Measurements from ENCODE around the gene SAMD14. TPM values are rescaled to one million over a fixed set of nuclear protein-coding genes. Genes with fewer than 3 reads are reported as not detected.

SAMD14 gene
- total RNA-seq, 1 donor from 2014 or later, result 1.0 TPM

- peaks cover 68 to 82% (median 72%) of the 10 kb centered on the region in 3 donors for H3K4me1 ChIP-seq (ENCODE audit: control insufficient read depth in 3 of 3, insufficient read depth in 3 of 3, low read length in 3 of 3)
- peak overlapping the region; percentile 60 for H3K27ac ChIP-seq (ENCODE audit: low read depth, low read length)
- peak overlapping the region; percentile 48 to 75 (median 69) for H3K4me3 ChIP-seq (ENCODE audit: low read length in 3 of 3)
- no peaks in the 10 kb centered on the region for H3K27me3 ChIP-seq (ENCODE audit: control insufficient read depth in 3 of 3, insufficient read depth in 3 of 3, low read length in 3 of 3)
- H3K9ac ChIP-seq (ENCODE audit: low read depth in 1 of 3, low read length in 3 of 3), result peak overlapping the region; percentile 57 to 87 (median 59)
- H3K9me3 ChIP-seq (ENCODE audit: control insufficient read depth in 3 of 3, low read length in 3 of 3), result no peaks in the 10 kb centered on the region
- H3K36me3 ChIP-seq (ENCODE audit: control insufficient read depth in 3 of 3, insufficient read depth in 3 of 3, low read length in 3 of 3), result peaks cover 0 to 13% (median 11%) of the 10 kb centered on the region in 3 donors
Observed at GRCh38 chr17:50149091-50149416, 19.1 kb upstream of the SAMD14 start.

- Histone ChIP-seq H3K36me3 (ENCODE audit: control insufficient read depth in 3 of 3, insufficient read depth in 3 of 3, low read length in 3 of 3) (peaks cover 4 to 19% (median 17%) of the 10 kb centered on the region in 3 donors), H3K4me1 (ENCODE audit: control insufficient read depth in 3 of 3, insufficient read depth in 3 of 3, low read length in 3 of 3) (peaks cover 62 to 78% (median 66%) of the 10 kb centered on the region in 3 donors), H3K9me3 (ENCODE audit: control insufficient read depth in 3 of 3, low read length in 3 of 3) (no peaks in the 10 kb centered on the region), H3K4me3 (ENCODE audit: low read length in 3 of 3) (peak overlapping the region; percentile 69 to 81 (median 76)), H3K27me3 (ENCODE audit: control insufficient read depth in 3 of 3, insufficient read depth in 3 of 3, low read length in 3 of 3) (no peaks in the 10 kb centered on the region), H3K9ac (ENCODE audit: low read depth in 1 of 3, low read length in 3 of 3) (peak overlapping the region; percentile 63 to 84 (median 81)), H3K27ac (ENCODE audit: low read depth, low read length) (peak overlapping the region; percentile 81)
Observed at GRCh38 chr17:50148226-50149090, 18.5 kb upstream of the SAMD14 start.

GRCh38 chr17:50147841-50148225, 17.9 kb upstream of the SAMD14 start:
- peak overlapping the region; percentile 69 to 81 (median 76) for H3K4me3 ChIP-seq (ENCODE audit: low read length in 3 of 3)
- peaks cover 7 to 24% (median 22%) of the 10 kb centered on the region in 3 donors for H3K36me3 ChIP-seq (ENCODE audit: control insufficient read depth in 3 of 3, insufficient read depth in 3 of 3, low read length in 3 of 3)
- H3K9me3 ChIP-seq (ENCODE audit: control insufficient read depth in 3 of 3, low read length in 3 of 3), result no peaks in the 10 kb centered on the region
- H3K4me1 ChIP-seq (ENCODE audit: control insufficient read depth in 3 of 3, insufficient read depth in 3 of 3, low read length in 3 of 3), result peaks cover 59 to 72% (median 61%) of the 10 kb centered on the region in 3 donors
- peak overlapping the region; percentile 81 for H3K27ac ChIP-seq (ENCODE audit: low read depth, low read length)
- no peaks in the 10 kb centered on the region for H3K27me3 ChIP-seq (ENCODE audit: control insufficient read depth in 3 of 3, insufficient read depth in 3 of 3, low read length in 3 of 3)
- H3K9ac ChIP-seq (ENCODE audit: low read depth in 1 of 3, low read length in 3 of 3), result peak overlapping the region; percentile 69 to 84 (median 81)

- Histone ChIP-seq H3K9me3 (ENCODE audit: control insufficient read depth in 3 of 3, low read length in 3 of 3) (no peaks in the 10 kb centered on the region), H3K9ac (ENCODE audit: low read depth in 1 of 3, low read length in 3 of 3) (peak overlapping the region; percentile 69 to 84 (median 81))
Observed at GRCh38 chr17:50146927-50147665, 17.1 kb upstream of the SAMD14 start.

GRCh38 chr17:50146230-50146926, 16.4 kb upstream of the SAMD14 start:
- H3K27ac ChIP-seq (ENCODE audit: low read depth, low read length), result peak overlapping the region; percentile 81
- peaks cover 51 to 67% (median 57%) of the 10 kb centered on the region in 3 donors for H3K4me1 ChIP-seq (ENCODE audit: control insufficient read depth in 3 of 3, insufficient read depth in 3 of 3, low read length in 3 of 3)

More at GRCh38 chr17:50146927-50147665, 17.1 kb upstream of the SAMD14 start:
- no peaks in the 10 kb centered on the region for H3K27me3 ChIP-seq (ENCODE audit: control insufficient read depth in 3 of 3, insufficient read depth in 3 of 3, low read length in 3 of 3)
- H3K36me3 ChIP-seq (ENCODE audit: control insufficient read depth in 3 of 3, insufficient read depth in 3 of 3, low read length in 3 of 3), result peaks cover 14 to 32% (median 28%) of the 10 kb centered on the region in 3 donors
- peaks cover 57 to 68% (median 61%) of the 10 kb centered on the region in 3 donors for H3K4me1 ChIP-seq (ENCODE audit: control insufficient read depth in 3 of 3, insufficient read depth in 3 of 3, low read length in 3 of 3)
- peak overlapping the region; percentile 81 for H3K27ac ChIP-seq (ENCODE audit: low read depth, low read length)
- peak overlapping the region; percentile 69 to 81 (median 76) for H3K4me3 ChIP-seq (ENCODE audit: low read length in 3 of 3)

GRCh38 chr17:50145532-50146229, 15.7 kb upstream of the SAMD14 start:
- peaks cover 51 to 68% (median 59%) of the 10 kb centered on the region in 3 donors for H3K4me1 ChIP-seq (ENCODE audit: control insufficient read depth in 3 of 3, insufficient read depth in 3 of 3, low read length in 3 of 3)
- no peaks in the 10 kb centered on the region for H3K27me3 ChIP-seq (ENCODE audit: control insufficient read depth in 3 of 3, insufficient read depth in 3 of 3, low read length in 3 of 3)
- no peak overlapping the region for H3K27ac ChIP-seq (ENCODE audit: low read depth, low read length)
- H3K4me3 ChIP-seq (ENCODE audit: low read length in 3 of 3), result no peak overlapping the region
- peak overlapping the region in 1 of 3 donors; percentile 84 for H3K9ac ChIP-seq (ENCODE audit: low read depth in 1 of 3, low read length in 3 of 3)
- H3K9me3 ChIP-seq (ENCODE audit: control insufficient read depth in 3 of 3, low read length in 3 of 3), result no peaks in the 10 kb centered on the region
- peaks cover 23 to 44% (median 40%) of the 10 kb centered on the region in 3 donors for H3K36me3 ChIP-seq (ENCODE audit: control insufficient read depth in 3 of 3, insufficient read depth in 3 of 3, low read length in 3 of 3)

More at GRCh38 chr17:50146230-50146926, 16.4 kb upstream of the SAMD14 start:
- Histone ChIP-seq H3K4me3 (ENCODE audit: low read length in 3 of 3) (peak overlapping the region; percentile 69 to 81 (median 76)), H3K27me3 (ENCODE audit: control insufficient read depth in 3 of 3, insufficient read depth in 3 of 3, low read length in 3 of 3) (no peaks in the 10 kb centered on the region), H3K9ac (ENCODE audit: low read depth in 1 of 3, low read length in 3 of 3) (peak overlapping the region; percentile 69 to 84 (median 81)), H3K36me3 (ENCODE audit: control insufficient read depth in 3 of 3, insufficient read depth in 3 of 3, low read length in 3 of 3) (peaks cover 20 to 37% (median 34%) of the 10 kb centered on the region in 3 donors), H3K9me3 (ENCODE audit: control insufficient read depth in 3 of 3, low read length in 3 of 3) (no peaks in the 10 kb centered on the region)

- Histone ChIP-seq H3K27me3 (ENCODE audit: control insufficient read depth in 3 of 3, insufficient read depth in 3 of 3, low read length in 3 of 3) (no peaks in the 10 kb centered on the region), H3K9ac (ENCODE audit: low read depth in 1 of 3, low read length in 3 of 3) (peak overlapping the region in 1 of 3 donors; percentile 84), H3K36me3 (ENCODE audit: control insufficient read depth in 3 of 3, insufficient read depth in 3 of 3, low read length in 3 of 3) (peaks cover 28 to 51% (median 42%) of the 10 kb centered on the region in 3 donors), H3K4me3 (ENCODE audit: low read length in 3 of 3) (no peak overlapping the region), H3K4me1 (ENCODE audit: control insufficient read depth in 3 of 3, insufficient read depth in 3 of 3, low read length in 3 of 3) (peaks cover 58 to 74% (median 66%) of the 10 kb centered on the region in 3 donors), H3K27ac (ENCODE audit: low read depth, low read length) (no peak overlapping the region), H3K9me3 (ENCODE audit: control insufficient read depth in 3 of 3, low read length in 3 of 3) (no peaks in the 10 kb centered on the region)
Observed at GRCh38 chr17:50144845-50145531, 15.0 kb upstream of the SAMD14 start.

GRCh38 chr17:50144355-50144754, 14.4 kb upstream of the SAMD14 start:
- peaks cover 34 to 56% (median 46%) of the 10 kb centered on the region in 3 donors for H3K36me3 ChIP-seq (ENCODE audit: control insufficient read depth in 3 of 3, insufficient read depth in 3 of 3, low read length in 3 of 3)

More at GRCh38 chr17:50144355-50144754, 14.4 kb upstream of the SAMD14 start:
- Histone ChIP-seq H3K27me3 (ENCODE audit: control insufficient read depth in 3 of 3, insufficient read depth in 3 of 3, low read length in 3 of 3) (no peaks in the 10 kb centered on the region), H3K9ac (ENCODE audit: low read depth in 1 of 3, low read length in 3 of 3) (peak overlapping the region in 1 of 3 donors; percentile 84), H3K27ac (ENCODE audit: low read depth, low read length) (no peak overlapping the region), H3K4me1 (ENCODE audit: control insufficient read depth in 3 of 3, insufficient read depth in 3 of 3, low read length in 3 of 3) (peaks cover 62 to 75% (median 71%) of the 10 kb centered on the region in 3 donors), H3K9me3 (ENCODE audit: control insufficient read depth in 3 of 3, low read length in 3 of 3) (no peaks in the 10 kb centered on the region), H3K4me3 (ENCODE audit: low read length in 3 of 3) (no peak overlapping the region)
